ENCODE measurements around the gene R3HCC1L. TPM values are rescaled to one million over a fixed set of nuclear protein-coding genes. Genes with fewer than 3 reads are reported as not detected.

The R3HCC1L gene
- total RNA-seq, 1 experiment from 2014 or later: 16.2 TPM

DNA sequence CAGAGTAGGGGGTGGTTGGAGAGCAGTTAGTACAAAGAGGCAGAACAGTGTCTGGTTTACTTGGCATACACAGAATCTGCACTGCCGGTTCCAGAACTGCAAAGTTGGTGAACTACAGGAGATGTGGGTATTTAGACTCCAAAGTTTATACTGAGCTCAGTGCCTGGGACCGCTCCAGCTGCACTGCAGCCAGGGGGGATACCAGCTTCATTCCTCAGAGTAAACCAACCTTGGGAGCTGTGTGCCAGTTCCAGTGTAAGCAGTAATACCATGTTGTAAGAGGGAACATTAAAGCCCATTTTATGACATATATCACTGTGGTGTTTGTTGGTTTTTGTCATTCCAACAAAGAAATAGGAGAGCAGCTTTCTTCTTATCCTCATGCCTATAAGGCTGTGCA, 110.1 kb downstream of the R3HCC1L start:
- ChIA-PET CTCF (no interaction called here), POLR2A (ENCODE audit: low non-redundant PET) (no interaction called here)
- no peak for TF ChIP-seq EZH2 (IDR thresholded peaks at IDR 0.05; ENCODE audit: borderline replicate concordance, low read depth, low read length, poor library complexity, severe bottlenecking)
- TF ChIP-seq, protein P1, sequence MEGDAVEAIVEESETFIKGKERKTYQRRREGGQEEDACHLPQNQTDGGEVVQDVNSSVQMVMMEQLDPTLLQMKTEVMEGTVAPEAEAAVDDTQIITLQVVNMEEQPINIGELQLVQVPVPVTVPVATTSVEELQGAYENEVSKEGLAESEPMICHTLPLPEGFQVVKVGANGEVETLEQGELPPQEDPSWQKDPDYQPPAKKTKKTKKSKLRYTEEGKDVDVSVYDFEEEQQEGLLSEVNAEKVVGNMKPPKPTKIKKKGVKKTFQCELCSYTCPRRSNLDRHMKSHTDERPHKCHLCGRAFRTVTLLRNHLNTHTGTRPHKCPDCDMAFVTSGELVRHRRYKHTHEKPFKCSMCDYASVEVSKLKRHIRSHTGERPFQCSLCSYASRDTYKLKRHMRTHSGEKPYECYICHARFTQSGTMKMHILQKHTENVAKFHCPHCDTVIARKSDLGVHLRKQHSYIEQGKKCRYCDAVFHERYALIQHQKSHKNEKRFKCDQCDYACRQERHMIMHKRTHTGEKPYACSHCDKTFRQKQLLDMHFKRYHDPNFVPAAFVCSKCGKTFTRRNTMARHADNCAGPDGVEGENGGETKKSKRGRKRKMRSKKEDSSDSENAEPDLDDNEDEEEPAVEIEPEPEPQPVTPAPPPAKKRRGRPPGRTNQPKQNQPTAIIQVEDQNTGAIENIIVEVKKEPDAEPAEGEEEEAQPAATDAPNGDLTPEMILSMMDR (conservative IDR thresholded peaks at IDR 0.05; ENCODE audit: low read depth, low read length): no peak
- Histone ChIP-seq H3K36me3 (ENCODE audit: insufficient read depth, low read length, poor library complexity, severe bottlenecking) (no peaks in the 10 kb centered on the region), H3K4me3 (ENCODE audit: low read depth, low read length, poor library complexity, severe bottlenecking) (no peak overlapping the region), H3K9me3 (ENCODE audit: low read depth, low read length, poor library complexity, severe bottlenecking) (no peaks in the 10 kb centered on the region), H3K27ac (ENCODE audit: low read depth, low read length, poor library complexity, severe bottlenecking) (no peak overlapping the region), H3K4me1 (ENCODE audit: insufficient read depth, low read length, poor library complexity, severe bottlenecking) (no peaks in the 10 kb centered on the region), H3K27me3 (replicated peaks; ENCODE audit: insufficient read depth, low read depth, low read length, poor library complexity) (no peaks in the 10 kb centered on the region)
- no TSS peak for BruUV-seq (replicated peaks)
- intact Hi-C loops (cut with micrococcal nuclease; ENCODE audit: unreplicated experiment): loop anchor here (10.0 kb wide), 1 partner anchor 180 kb away; no protein-coding TSS in a partner anchor
- DNase-seq (ENCODE audit: low spot score): no peak

DNA sequence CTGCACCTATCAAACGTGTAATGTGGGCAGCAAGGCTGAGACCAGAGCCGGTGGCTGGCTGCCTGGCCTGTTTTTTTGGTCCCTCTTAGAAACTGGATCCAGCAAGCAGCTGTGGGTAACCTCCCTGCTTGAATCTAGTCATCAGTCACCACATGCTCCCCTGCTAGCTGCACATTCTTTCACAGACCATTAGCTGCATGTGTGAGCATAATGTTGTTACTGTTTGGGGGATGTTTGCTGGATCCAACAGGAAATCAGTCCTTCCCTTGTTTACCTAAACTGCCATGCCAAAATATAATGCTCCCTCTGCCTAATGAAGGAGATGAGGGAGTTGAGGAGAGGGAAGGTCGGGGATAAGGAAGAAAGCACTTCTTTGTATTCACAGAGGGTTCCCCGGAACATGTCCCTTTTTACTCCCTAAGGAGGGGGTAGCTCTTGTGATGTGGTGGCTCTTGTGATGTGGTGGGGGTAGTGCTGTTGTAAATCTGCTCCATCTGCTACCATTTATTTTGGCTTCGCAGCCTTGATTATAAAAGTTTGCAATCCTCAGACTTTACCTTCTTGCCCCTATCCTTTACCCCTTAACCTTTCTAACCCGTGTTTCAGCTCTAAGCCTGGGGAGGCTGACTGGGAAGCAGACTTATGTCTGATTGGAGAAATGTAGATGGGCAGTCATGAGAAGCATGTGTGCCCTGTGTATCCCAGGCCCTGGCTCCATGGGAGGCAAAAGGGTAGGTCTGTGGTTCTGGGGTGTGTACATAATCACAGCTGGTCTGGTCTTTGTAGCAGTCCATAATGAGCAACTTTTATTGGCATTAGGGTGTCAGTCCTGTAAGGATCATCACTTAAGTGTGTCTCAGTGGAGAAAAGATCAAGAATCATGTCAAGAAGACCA, 112.7 kb downstream of the R3HCC1L start:
- BruUV-seq (replicated peaks): no TSS peak
- Histone ChIP-seq H3K27ac (ENCODE audit: low read depth, low read length, poor library complexity, severe bottlenecking) (no peak overlapping the region), H3K9me3 (ENCODE audit: low read depth, low read length, poor library complexity, severe bottlenecking) (no peaks in the 10 kb centered on the region), H3K36me3 (ENCODE audit: insufficient read depth, low read length, poor library complexity, severe bottlenecking) (no peaks in the 10 kb centered on the region), H3K27me3 (replicated peaks; ENCODE audit: insufficient read depth, low read depth, low read length, poor library complexity) (no peaks in the 10 kb centered on the region), H3K4me1 (ENCODE audit: insufficient read depth, low read length, poor library complexity, severe bottlenecking) (no peaks in the 10 kb centered on the region), H3K4me3 (ENCODE audit: low read depth, low read length, poor library complexity, severe bottlenecking) (no peak overlapping the region)
- DNase-seq (ENCODE audit: low spot score): no peak
- intact Hi-C loops (cut with micrococcal nuclease; ENCODE audit: unreplicated experiment): loop anchor here (10.0 kb wide), 1 partner anchor 178 kb away; no protein-coding TSS in a partner anchor
- ChIA-PET CTCF (no interaction called here), POLR2A (ENCODE audit: low non-redundant PET) (interaction anchor here (0.7 kb wide), 1 partner anchor 62 kb away, joined by 3 read pairs; no protein-coding TSS in a partner anchor)
- TF ChIP-seq, protein P1 (conservative IDR thresholded peaks at IDR 0.05; ENCODE audit: low read depth, low read length): no peak
- TF ChIP-seq EZH2 (IDR thresholded peaks at IDR 0.05; ENCODE audit: borderline replicate concordance, low read depth, low read length, poor library complexity, severe bottlenecking): no peak

DNA sequence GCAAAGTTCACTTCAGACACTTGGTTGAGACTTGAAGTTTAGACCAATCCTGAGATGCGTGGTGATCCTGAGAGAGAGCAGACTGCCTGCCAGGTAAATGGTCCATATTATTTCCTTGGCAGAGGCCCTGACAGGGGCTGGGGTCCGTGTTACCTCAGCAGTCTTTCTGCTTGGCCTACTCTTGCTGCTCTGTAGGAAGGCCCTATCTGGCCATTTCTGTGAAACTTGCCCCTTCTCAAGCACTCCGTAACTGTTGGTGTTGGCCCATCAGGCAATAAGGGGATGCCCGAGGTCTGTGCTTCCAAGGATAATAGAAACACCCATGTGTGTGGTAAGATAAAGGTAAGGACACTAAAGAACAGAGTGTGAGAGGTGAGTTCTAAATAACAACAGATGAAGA, 113.6 kb downstream of the R3HCC1L start:
- no peak for DNase-seq (ENCODE audit: low spot score)
- ChIA-PET POLR2A (ENCODE audit: low non-redundant PET) (no interaction called here), CTCF (no interaction called here)
- Histone ChIP-seq H3K36me3 (ENCODE audit: insufficient read depth, low read length, poor library complexity, severe bottlenecking) (no peaks in the 10 kb centered on the region), H3K27me3 (replicated peaks; ENCODE audit: insufficient read depth, low read depth, low read length, poor library complexity) (no peaks in the 10 kb centered on the region), H3K4me1 (ENCODE audit: insufficient read depth, low read length, poor library complexity, severe bottlenecking) (no peaks in the 10 kb centered on the region), H3K4me3 (ENCODE audit: low read depth, low read length, poor library complexity, severe bottlenecking) (no peak overlapping the region), H3K27ac (ENCODE audit: low read depth, low read length, poor library complexity, severe bottlenecking) (no peak overlapping the region), H3K9me3 (ENCODE audit: low read depth, low read length, poor library complexity, severe bottlenecking) (no peaks in the 10 kb centered on the region)
- TF ChIP-seq EZH2 (IDR thresholded peaks at IDR 0.05; ENCODE audit: borderline replicate concordance, low read depth, low read length, poor library complexity, severe bottlenecking): no peak
- TF ChIP-seq, protein P1 (conservative IDR thresholded peaks at IDR 0.05; ENCODE audit: low read depth, low read length): no peak
- BruUV-seq (replicated peaks): no TSS peak
- intact Hi-C loops (cut with micrococcal nuclease; ENCODE audit: unreplicated experiment): loop anchor here (10.0 kb wide), 1 partner anchor 177 kb away; no protein-coding TSS in a partner anchor

All from A673 (cell line).